Measurements from ENCODE around the gene GSG1L. TPM values are rescaled to one million over a fixed set of nuclear protein-coding genes. Genes with fewer than 3 reads are reported as not detected.
A peak's percentile ranks its signal among the peaks of the same experiment; 100 is the strongest.

Gene GSG1L
- total RNA-seq, 2 donors from 2014 or later, result 13.9 to 34.7 TPM

- Histone ChIP-seq H3K36me3 (no peaks in the 10 kb centered on the region), H3K4me3 (no peak overlapping the region), H3K27me3 (no peaks in the 10 kb centered on the region), H3K9me3 (no peaks in the 10 kb centered on the region), H3K27ac (no peak overlapping the region), H3K4me1 (peaks cover 0 to 14% of the 10 kb centered on the region in 2 donors)
- TF ChIP-seq CTCF (IDR thresholded peaks at IDR 0.05), result no peak
- DNase-seq (ENCODE audit: low spot score), result no peak
Observed at GRCh38 chr16:27974896-27975540, 88.5 kb downstream of the GSG1L start.

- peaks cover 0 to 14% of the 10 kb centered on the region in 2 donors for H3K4me1 ChIP-seq
- TF ChIP-seq CTCF (IDR thresholded peaks at IDR 0.05), result no peak
- no peak overlapping the region for H3K4me3 ChIP-seq
- no peaks in the 10 kb centered on the region for H3K27me3 ChIP-seq
- no peaks in the 10 kb centered on the region for H3K9me3 ChIP-seq
- H3K27ac ChIP-seq, result no peak overlapping the region
- no peaks in the 10 kb centered on the region for H3K36me3 ChIP-seq
- DNase-seq (ENCODE audit: low spot score), result no peak
Observed at GRCh38 chr16:27973678-27974077, 89.8 kb downstream of the GSG1L start.

GRCh38 chr16:27972500-27972899 lies 91.0 kb downstream of the GSG1L start:
- H3K9me3 ChIP-seq, result no peaks in the 10 kb centered on the region
- no peaks in the 10 kb centered on the region for H3K36me3 ChIP-seq
- peak; percentile 31 to 64 for TF ChIP-seq CTCF (IDR thresholded peaks at IDR 0.05)
- H3K27ac ChIP-seq, result no peak overlapping the region
- no peaks in the 10 kb centered on the region for H3K27me3 ChIP-seq
- peaks cover 0 to 3% of the 10 kb centered on the region in 2 donors for H3K4me1 ChIP-seq
- no peak for DNase-seq (ENCODE audit: low spot score)
- no peak overlapping the region for H3K4me3 ChIP-seq

- Histone ChIP-seq H3K27me3 (no peaks in the 10 kb centered on the region), H3K27ac (no peak overlapping the region), H3K36me3 (no peaks in the 10 kb centered on the region), H3K4me3 (no peak overlapping the region), H3K4me1 (no peaks in the 10 kb centered on the region), H3K9me3 (no peaks in the 10 kb centered on the region)
- DNase-seq (ENCODE audit: low spot score), result no peak
- TF ChIP-seq CTCF (IDR thresholded peaks at IDR 0.05), result no peak
Observed at GRCh38 chr16:27969574-27969973, 93.9 kb downstream of the GSG1L start.

- Histone ChIP-seq H3K4me1 (no peaks in the 10 kb centered on the region), H3K4me3 (no peak overlapping the region), H3K27me3 (no peaks in the 10 kb centered on the region), H3K27ac (no peak overlapping the region), H3K9me3 (no peaks in the 10 kb centered on the region), H3K36me3 (no peaks in the 10 kb centered on the region)
- no peak for TF ChIP-seq CTCF (IDR thresholded peaks at IDR 0.05)
- DNase-seq (ENCODE audit: low spot score), result no peak
Observed at GRCh38 chr16:27967169-27967568, 96.3 kb downstream of the GSG1L start.

GRCh38 chr16:27966756-27967155 lies 96.8 kb downstream of the GSG1L start:
- Histone ChIP-seq H3K27ac (no peak overlapping the region), H3K9me3 (no peaks in the 10 kb centered on the region), H3K4me3 (no peak overlapping the region), H3K36me3 (no peaks in the 10 kb centered on the region), H3K4me1 (no peaks in the 10 kb centered on the region), H3K27me3 (no peaks in the 10 kb centered on the region)
- TF ChIP-seq CTCF (IDR thresholded peaks at IDR 0.05), result no peak
- DNase-seq (ENCODE audit: low spot score), result no peak

Data from right atrium auricular region (tissue), 2 donors.